ENCODE data around the gene GBE1. TPM values are rescaled to one million over a fixed set of nuclear protein-coding genes. Genes with fewer than 3 reads are reported as not detected.

GBE1 gene
- total and polyA plus RNA-seq, 7 donors, result 10.2 to 24.6 (median 12.1) TPM

- intact Hi-C loops (cut with DNase I), result no loop called here
- Histone ChIP-seq H3K36me3 (no peaks in the 10 kb centered on the region), H3K4me3 (no peak overlapping the region), H3K27me3 (no peaks in the 10 kb centered on the region), H3K9me3 (no peaks in the 10 kb centered on the region), H3K27ac (no peak overlapping the region), H3K4me1 (no peaks in the 10 kb centered on the region)
- WGBS, 2 donors, result 61 to 82% methylated on average over 3 of the region's 3 CpGs
- DNase-seq, result no peak
- no peak for TF ChIP-seq POLR2AphosphoS5 (IDR thresholded peaks at IDR 0.05)
- TF ChIP-seq EP300 (IDR thresholded peaks at IDR 0.05), result no peak
- TF ChIP-seq CTCF (IDR thresholded peaks at IDR 0.05), result no peak
- TF ChIP-seq POLR2A (IDR thresholded peaks at IDR 0.05), result no peak
Observed at GRCh38 chr3:81790117-81790516, 28.7 kb upstream of the GBE1 start.

DNA sequence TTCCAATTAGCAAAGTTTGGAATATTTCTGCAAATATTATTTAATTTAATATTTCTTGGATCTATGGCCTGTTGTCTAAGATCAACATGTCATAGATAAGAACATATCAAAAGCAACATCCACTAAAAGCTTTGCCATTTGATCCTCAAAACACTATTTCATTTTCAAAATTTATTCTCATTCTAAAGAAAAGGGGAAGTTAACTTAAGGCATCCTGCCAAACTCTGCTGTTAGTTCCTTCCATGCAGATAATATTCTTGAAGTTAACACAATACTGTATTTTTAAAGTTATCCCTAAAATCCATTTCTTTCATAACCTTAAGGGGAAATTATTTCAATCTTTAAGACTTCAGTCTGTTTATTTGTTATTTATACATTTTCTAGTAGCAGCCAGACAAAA is 28.2 kb upstream of the GBE1 start:
- H3K36me3 ChIP-seq, result no peaks in the 10 kb centered on the region
- H3K9me3 ChIP-seq, result no peaks in the 10 kb centered on the region
- DNase-seq, result no peak
- no peak overlapping the region for H3K4me3 ChIP-seq
- no peaks in the 10 kb centered on the region for H3K27me3 ChIP-seq
- H3K27ac ChIP-seq, result no peak overlapping the region
- TF ChIP-seq CTCF (IDR thresholded peaks at IDR 0.05) (no peak), POLR2A (IDR thresholded peaks at IDR 0.05) (no peak), EP300 (IDR thresholded peaks at IDR 0.05) (no peak), POLR2AphosphoS5 (IDR thresholded peaks at IDR 0.05) (no peak)
- intact Hi-C loops (cut with DNase I), result no loop called here
- no peaks in the 10 kb centered on the region for H3K4me1 ChIP-seq

- H3K36me3 ChIP-seq, result no peaks in the 10 kb centered on the region
- no peaks in the 10 kb centered on the region for H3K4me1 ChIP-seq
- no peaks in the 10 kb centered on the region for H3K27me3 ChIP-seq
- H3K9me3 ChIP-seq, result no peaks in the 10 kb centered on the region
- no peak overlapping the region for H3K4me3 ChIP-seq
- no peak for DNase-seq
- intact Hi-C loops (cut with DNase I), result no loop called here
- 40 to 64% methylated on average over 2 of the region's 2 CpGs for WGBS, 2 donors
- H3K27ac ChIP-seq, result no peak overlapping the region
- TF ChIP-seq POLR2AphosphoS5 (IDR thresholded peaks at IDR 0.05) (no peak), EP300 (IDR thresholded peaks at IDR 0.05) (no peak), POLR2A (IDR thresholded peaks at IDR 0.05) (no peak), CTCF (IDR thresholded peaks at IDR 0.05) (no peak)
Observed at GRCh38 chr3:81788610-81789009, 27.2 kb upstream of the GBE1 start.

- H3K27ac ChIP-seq, result no peak overlapping the region
- no peak overlapping the region for H3K4me3 ChIP-seq
- no peaks in the 10 kb centered on the region for H3K4me1 ChIP-seq
- H3K27me3 ChIP-seq, result no peaks in the 10 kb centered on the region
- DNase-seq, result no peak
- no peaks in the 10 kb centered on the region for H3K36me3 ChIP-seq
- no peak for TF ChIP-seq CTCF (IDR thresholded peaks at IDR 0.05)
- TF ChIP-seq EP300 (IDR thresholded peaks at IDR 0.05), result no peak
- no peak for TF ChIP-seq POLR2A (IDR thresholded peaks at IDR 0.05)
- TF ChIP-seq POLR2AphosphoS5 (IDR thresholded peaks at IDR 0.05), result no peak
- intact Hi-C loops (cut with DNase I), result no loop called here
- H3K9me3 ChIP-seq, result no peaks in the 10 kb centered on the region
- WGBS, 2 donors, result 62 to 86% methylated on average over 2 of the region's 2 CpGs
Observed at GRCh38 chr3:81788044-81788443, 26.6 kb upstream of the GBE1 start.

DNA sequence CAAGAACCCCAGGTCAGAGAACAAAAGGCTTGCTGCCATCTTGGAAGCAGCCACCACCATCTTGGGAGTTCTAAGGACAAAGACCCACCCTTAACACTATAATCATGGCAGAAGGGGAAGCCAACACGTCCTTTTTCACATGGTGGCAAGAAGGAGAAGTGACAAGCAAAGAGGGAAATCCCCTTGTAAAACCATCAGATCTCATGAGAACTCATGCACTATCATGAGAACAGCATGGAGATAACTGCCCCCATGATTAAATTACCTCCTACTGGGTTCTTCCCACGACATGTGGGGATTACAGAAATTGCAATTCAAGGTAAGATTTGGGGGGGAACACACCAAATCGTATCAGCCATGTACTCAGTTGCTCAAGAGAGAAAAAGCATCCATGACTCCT is 21.1 kb upstream of the GBE1 start:
- H3K4me3 ChIP-seq, result no peak overlapping the region
- no peaks in the 10 kb centered on the region for H3K27me3 ChIP-seq
- intact Hi-C loops (cut with DNase I), result no loop called here
- TF ChIP-seq POLR2AphosphoS5 (IDR thresholded peaks at IDR 0.05) (no peak), POLR2A (IDR thresholded peaks at IDR 0.05) (no peak), EP300 (IDR thresholded peaks at IDR 0.05) (no peak), CTCF (IDR thresholded peaks at IDR 0.05) (no peak)
- no peak for DNase-seq
- H3K36me3 ChIP-seq, result no peaks in the 10 kb centered on the region
- H3K9me3 ChIP-seq, result no peaks in the 10 kb centered on the region
- no peaks in the 10 kb centered on the region for H3K4me1 ChIP-seq
- 15 to 29% methylated on average over 3 of the region's 3 CpGs for WGBS, 2 donors
- no peak overlapping the region for H3K27ac ChIP-seq

Data from sigmoid colon (tissue), 7 donors.